GM21360 (cell line): ENCODE measurements around the gene GMPR2.

Experiments used
- ATAC-seq: cut with Tn5 transposase; IDR thresholded peaks from one replicate; pipeline ENCODE4 v1.9.1; 2021; ENCODE audit warnings: mild to moderate bottlenecking, moderate library complexity; ENCODE audit not compliant: unreplicated experiment

GMPR2 gene

DNA sequence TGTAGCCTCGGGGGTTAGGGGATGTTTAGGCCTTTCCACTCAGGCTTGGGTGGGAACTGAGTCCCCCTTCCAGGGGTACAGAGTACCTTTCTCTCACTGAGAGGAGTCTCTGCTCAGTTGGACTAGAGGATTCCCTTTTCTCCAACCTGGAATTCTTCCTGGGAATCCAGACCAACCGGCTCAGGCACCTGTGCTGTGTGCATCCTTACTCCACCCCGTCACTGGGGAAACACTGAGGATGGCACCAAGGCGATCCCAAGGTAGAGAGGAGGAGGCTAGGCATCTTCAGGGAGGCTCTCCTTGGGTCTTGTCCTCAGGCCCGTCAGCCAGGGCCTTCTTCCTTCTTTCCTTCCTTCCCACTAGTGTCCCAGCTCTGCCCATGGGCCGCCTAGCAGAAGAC is 31.1 kb downstream of the GMPR2 start:
- no peak for ATAC-seq

- ATAC-seq, result no peak
Observed at GRCh38 chr14:24264298-24264697, 31.6 kb downstream of the GMPR2 start.

DNA sequence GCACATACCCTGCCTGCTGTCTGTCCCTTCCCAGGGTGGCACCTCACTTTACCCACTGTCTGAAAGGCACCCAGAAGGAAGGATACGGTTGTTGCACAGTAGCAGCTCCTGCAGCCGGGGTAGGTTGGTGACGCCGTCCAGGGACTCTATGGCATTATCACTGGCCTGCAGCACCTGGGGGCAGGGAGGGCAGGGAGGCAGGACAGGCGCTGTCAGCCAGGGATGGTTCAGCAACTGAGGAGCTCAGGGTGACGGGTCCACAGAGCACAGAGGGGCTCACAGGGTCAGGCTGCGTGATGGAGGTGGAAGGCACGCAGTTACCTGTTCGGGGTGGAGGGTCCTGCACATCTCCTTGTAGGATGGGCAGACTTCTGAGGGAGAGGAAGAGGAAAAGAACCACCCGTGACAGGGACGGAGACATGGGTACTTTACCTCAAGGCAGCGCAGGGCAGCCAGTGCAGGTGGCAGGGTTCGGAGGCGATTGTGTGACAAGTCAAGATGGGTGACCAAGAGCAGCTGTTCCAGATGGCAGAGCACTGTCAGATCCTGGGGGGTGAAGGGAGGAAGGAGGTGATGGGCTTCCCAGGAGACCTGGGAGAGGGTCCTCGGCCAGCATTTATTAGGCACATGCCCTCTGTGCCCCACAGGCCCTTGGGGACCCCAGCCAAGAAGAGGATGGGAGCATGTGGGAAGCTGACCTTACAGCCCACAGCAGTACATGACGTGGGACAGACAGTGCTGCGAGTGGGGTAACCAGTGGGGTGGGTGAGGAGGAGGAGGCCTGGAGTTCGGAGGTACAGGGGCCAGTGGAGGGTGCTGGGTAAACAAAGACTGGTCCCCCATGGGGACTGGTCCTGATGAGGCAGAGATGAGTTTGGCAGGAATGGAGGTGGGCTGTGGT is 33.9 kb downstream of the GMPR2 start:
- no peak for ATAC-seq

DNA sequence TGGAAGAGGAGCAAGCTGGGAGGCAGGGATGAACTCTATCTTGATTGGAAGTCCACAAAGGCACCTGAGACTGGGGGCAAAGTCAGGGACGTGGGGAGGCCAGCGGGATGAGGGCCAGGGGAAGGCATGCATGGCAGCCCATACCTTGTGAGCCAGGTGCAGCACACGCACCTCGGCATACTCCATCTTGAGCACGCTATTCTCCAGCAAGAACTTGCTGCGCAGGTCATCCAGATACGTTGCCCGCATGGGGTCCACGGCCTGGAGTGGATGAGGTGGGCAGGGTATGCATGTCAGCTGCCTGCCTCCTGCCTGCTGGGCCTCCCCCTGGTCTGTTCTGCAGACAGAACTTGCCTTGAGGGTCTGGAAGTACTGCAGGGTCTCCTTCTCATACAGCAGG is 34.8 kb downstream of the GMPR2 start:
- no peak for ATAC-seq

DNA sequence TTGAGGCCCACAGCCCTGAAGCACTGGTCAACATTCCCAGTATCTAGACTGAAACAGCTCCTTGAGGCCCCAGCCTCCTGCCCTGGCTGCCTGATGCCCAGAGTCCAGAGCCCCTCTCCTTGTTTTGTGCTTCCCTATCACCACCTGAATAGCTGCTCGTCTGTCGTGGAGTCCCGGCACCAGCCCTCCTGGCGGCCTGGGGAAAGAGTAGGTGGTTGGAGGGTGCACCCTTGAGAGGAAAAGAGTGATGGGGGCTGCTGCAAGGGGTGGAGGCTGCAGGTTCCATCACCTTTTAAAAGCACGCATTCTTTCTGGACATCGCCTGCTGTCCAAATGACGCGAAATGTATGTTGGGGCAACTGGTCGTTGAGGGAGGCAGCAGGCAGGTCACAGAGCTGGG is 35.5 kb downstream of the GMPR2 start:
- ATAC-seq, result no peak

GRCh38 chr14:24269368-24269767 is 36.6 kb downstream of the GMPR2 start:
- ATAC-seq, result no peak

GRCh38 chr14:24269910-24270536 is 37.3 kb downstream of the GMPR2 start:
- no peak for ATAC-seq

DNA sequence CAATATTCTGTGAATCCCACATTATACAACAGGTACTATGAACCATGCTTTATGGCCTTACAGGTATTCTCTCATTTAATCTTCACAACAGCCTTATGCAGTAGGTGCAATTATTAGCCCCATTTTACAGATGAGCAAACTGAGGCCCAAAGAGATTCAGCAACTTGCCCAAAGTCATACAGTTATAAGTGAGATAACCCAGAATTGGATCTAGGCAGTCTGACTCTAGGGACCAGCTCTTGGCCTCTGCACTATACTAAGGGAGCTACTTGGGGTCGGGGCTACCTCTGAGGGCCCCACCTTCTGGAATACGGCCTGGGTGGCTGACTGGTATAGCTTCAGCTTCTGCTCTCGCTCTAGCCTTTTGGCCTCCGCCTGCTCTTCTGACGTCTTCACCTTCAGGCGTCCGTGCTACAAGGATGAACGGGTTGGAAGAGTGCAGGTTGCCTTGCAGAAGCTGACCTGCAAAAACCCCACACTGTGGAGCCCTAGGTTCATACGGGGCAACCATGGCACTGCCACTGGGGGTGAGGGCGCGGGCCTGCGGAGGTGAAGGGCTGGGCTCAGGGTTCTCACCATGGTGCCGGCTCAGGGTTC is 37.9 kb downstream of the GMPR2 start:
- no peak for ATAC-seq

- ATAC-seq, result peak; percentile 78
Observed at GRCh38 chr14:24271134-24271833, 38.6 kb downstream of the GMPR2 start, which contains the start of gene RABGGTA. Gene RABGGTA (minus strand): TSS chr14:24271597. CDS start chr14:24271115, 482 bp downstream.

- no peak for ATAC-seq
Observed at GRCh38 chr14:24271834-24272263, 39.1 kb downstream of the GMPR2 start.

GRCh38 chr14:24272467-24272866 is 39.7 kb downstream of the GMPR2 start:
- no peak for ATAC-seq

DNA sequence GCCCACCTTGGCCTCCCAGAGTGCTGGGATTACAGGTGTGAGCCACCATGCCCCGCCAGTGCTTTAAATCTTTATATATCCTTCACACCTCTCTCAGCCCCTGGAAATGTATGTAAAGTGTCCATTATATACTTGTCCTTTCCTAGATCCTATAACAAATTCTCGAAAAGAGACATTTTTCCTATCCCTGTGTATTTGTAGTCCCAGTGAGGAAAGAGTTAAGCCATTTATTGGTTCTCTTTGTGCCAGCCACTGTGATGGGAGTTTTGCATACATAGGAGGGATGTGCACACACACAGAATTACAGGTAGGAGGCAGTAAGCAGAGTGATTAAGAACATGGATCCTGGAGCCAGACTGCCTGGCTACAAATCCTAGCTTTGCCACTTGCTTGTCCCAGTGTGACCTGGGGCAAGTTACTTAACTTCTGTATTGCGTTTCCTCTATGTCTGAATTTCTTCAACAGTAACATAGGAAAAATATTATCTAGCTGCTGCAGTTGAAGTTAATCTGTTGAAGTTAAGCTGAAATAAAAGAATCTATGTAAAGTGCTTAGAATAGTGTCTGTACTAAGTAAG is 40.8 kb downstream of the GMPR2 start:
- no peak for ATAC-seq

GRCh38 chr14:24274101-24274543 is 41.4 kb downstream of the GMPR2 start:
- ATAC-seq, result peak; percentile 44

DNA sequence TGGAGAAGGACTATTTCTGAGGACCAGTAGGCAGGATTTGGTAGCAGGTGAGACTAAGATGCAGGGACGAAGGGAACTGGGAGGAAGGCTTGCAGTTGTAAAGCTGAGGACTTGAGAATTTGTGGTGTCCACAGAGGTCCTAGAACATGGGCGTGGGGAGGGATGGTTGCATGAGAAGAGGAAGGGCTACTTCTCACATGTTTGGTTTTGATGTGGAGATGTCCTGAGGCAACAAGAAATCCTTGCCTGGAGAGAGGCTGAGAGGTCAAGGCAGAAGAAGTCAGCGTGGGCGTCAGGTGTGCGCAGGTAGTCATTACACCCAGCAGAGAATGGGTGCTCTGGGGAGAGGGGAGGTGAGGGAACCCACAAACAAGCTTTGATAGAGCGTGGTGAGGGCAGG is 44.3 kb downstream of the GMPR2 start:
- no peak for ATAC-seq

- no peak for ATAC-seq
Observed at GRCh38 chr14:24277606-24278321, 45.0 kb downstream of the GMPR2 start.

- ATAC-seq, result no peak
Observed at GRCh38 chr14:24278424-24278823, 45.7 kb downstream of the GMPR2 start.

DNA sequence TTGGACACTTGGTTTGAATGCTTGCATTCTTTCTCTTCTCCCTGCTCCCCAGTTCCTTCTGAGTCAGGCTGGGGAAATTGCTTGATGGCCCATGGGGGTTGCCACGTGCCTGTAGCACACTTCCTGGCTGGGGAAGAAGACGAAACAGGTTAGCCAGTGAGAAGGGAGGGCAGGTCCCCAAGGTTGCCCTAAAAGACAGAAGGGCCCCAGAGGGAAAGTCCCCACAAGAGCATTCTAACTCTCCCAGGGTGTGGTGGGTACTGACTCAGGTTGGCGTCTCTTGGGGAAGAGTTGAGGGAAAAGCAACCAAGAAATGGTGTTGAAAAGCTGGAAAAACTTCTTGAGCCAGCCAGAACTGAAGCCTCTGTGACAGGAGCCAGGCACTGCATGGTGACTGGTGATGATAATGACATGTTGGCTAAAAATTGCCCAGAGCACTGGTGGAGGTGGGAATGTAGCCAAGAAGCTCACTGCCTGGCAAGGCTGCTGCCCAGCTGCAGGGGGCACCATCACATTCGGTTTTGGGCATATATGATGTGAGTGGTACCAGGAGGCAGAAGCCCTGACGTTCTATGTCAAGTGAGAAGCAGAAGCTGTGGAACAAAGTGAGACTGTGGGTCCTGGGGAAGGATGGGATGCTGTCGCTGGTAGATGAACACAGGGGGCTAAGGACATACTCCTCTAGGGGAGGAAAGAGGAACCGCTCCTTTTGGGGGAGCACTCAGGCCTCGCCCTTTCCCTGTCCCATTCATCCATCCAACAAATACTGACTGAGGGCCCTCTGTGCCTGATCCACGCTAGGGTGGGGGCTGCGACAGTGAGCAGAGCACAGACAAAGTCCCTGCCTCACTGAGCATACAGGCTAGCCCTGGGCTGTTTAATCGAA is 46.8 kb downstream of the GMPR2 start:
- ATAC-seq, result peak; percentile 55

DNA sequence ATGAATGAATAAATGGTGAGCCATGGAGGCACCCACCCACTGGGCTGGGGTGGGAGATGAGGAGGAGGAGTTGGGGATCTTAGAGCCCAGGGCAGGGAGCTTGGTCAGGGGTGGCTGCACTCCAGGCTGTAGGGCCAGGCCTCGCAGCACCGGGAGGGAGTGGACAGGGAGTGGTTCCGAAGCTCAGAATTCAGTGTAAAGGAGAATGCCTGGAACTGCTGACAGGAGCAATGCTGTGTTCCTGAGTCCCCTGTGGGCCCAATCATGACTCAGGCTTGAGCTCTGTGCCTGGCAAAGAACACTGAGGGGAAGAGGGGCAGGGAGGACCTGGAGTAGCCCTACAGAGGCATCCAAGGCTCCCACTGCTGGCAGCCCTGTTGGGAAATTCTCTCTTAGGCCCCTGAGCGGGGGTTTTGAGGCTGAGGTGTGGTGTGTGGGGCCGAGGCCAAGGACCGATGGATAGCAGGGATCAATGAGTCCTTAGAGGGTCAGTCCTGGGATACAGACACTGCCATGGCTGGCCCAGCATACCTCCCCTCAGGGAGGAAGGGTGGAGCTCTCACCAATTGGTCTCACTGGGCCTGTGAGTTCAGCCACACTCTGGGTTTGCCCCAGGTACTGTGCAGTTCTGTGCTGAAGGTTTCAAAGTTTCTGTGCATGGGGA is 48.2 kb downstream of the GMPR2 start:
- ATAC-seq, result no peak

- ATAC-seq, result no peak
Observed at GRCh38 chr14:24281636-24282035, 48.9 kb downstream of the GMPR2 start.
